Breast epithelium (tissue), 4 donors: ENCODE results near the gene MOB3A. TPM values are rescaled to one million over a fixed set of nuclear protein-coding genes. Genes with fewer than 3 reads are reported as not detected.

Experiments
- DNase-seq, 2 donors: peaks; one replicate each; pipeline ENCODE4 v3.0.0-alpha.2; 2019; ENCODE audit warnings: low spot score in 2 of 2
- H3K27ac ChIP-seq, 2 donors: fragments of 200-600 bp; sonication (generic) in 1 of 2; one replicate each; pipeline ENCODE4 v1.5.1; 2016 to 2019; ENCODE audit warnings: mild to moderate bottlenecking in 1 of 2
- H3K27me3 ChIP-seq, 2 donors: fragments of 200-600 bp; sonication (generic) in 1 of 2; one replicate each; pipeline versions ENCODE4 v1.5.1 to v1.6.0; 2017 to 2019; ENCODE audit warnings: control low read depth in 1 of 2, mild to moderate bottlenecking in 1 of 2
- H3K36me3 ChIP-seq: fragments of 200-600 bp; one replicate; pipeline ENCODE4 v1.5.1; 2019
- H3K4me1 ChIP-seq, 2 donors: fragments of 200-600 bp; sonication (generic); one replicate each; pipeline ENCODE4 v1.5.1; 2016 to 2019; ENCODE audit warnings: control low read depth in 1 of 2
- H3K4me3 ChIP-seq, 3 donors: fragments of 200-600 bp; sonication (generic); 1 replicate in 2 of 3; 2 replicates in 1 of 3; pipeline ENCODE4 v1.5.1; 2016 to 2019; ENCODE audit warnings: mild to moderate bottlenecking in 3 of 3, moderate library complexity in 2 of 3
- H3K9me3 ChIP-seq, 2 donors: fragments of 200-600 bp; sonication (generic) in 1 of 2; one replicate each; pipeline ENCODE4 v1.5.1; 2016 to 2019; ENCODE audit warnings: control low read depth in 1 of 2
- CTCF ChIP-seq, 3 donors: fragments of 450-650 bp; IDR thresholded peaks; one replicate each; pipeline ENCODE4 v1.5.1; 2016 to 2017; ENCODE audit warnings: antibody characterized with exemption in 3 of 3, mild to moderate bottlenecking in 3 of 3, moderate library complexity in 3 of 3
- POLR2A ChIP-seq: fragments of 450-650 bp; IDR thresholded peaks from one replicate; pipeline ENCODE4 v1.6.1; 2016; ENCODE audit warnings: antibody characterized with exemption, mild to moderate bottlenecking, moderate library complexity
- POLR2AphosphoS5 ChIP-seq, 3 donors: sonication (generic); formaldehyde crosslinking; IDR thresholded peaks; one replicate each; pipeline ENCODE4 v1.6.1; 2017; ENCODE audit warnings: antibody characterized with exemption in 3 of 3
- intact Hi-C: fragments of 100-400 bp; cut with DNase I; formaldehyde crosslinking; loops from one replicate; pipeline ENCODE4 v1.15.1; 2023; ENCODE audit warnings: low total_unique reads
- total RNA-seq, 3 donors: library from RNA; depleted of rRNA; stranded (reverse); fragments of >200 nt; gene quantifications; one replicate each; pipeline ENCODE4 v1.1.0, GENCODE V29; 2016

Gene MOB3A
- total RNA-seq, 3 donors from 2014 or later = 18.3 to 45.8 (median 29.2) TPM

GRCh38 chr19:2041683-2042484, 54.2 kb downstream of the MOB3A start:
- intact Hi-C loops = no loop called here
- H3K36me3 ChIP-seq = no peaks in the 10 kb centered on the region
- peak; percentile 63 to 83 (median 63) for TF ChIP-seq POLR2AphosphoS5 (IDR thresholded peaks at IDR 0.05)
- TF ChIP-seq CTCF (IDR thresholded peaks at IDR 0.05) = no peak
- no peak for TF ChIP-seq POLR2A
- peak; percentile 99 for DNase-seq
- no peaks in the 10 kb centered on the region for H3K9me3 ChIP-seq
- peak overlapping the region; percentile 16 to 63 (median 30) for H3K4me3 ChIP-seq
- peaks cover 29 to 47% of the 10 kb centered on the region in 2 donors for H3K4me1 ChIP-seq
- H3K27me3 ChIP-seq = no peaks in the 10 kb centered on the region
- H3K27ac ChIP-seq = peak overlapping the region; percentile 96 to 99

GRCh38 chr19:2041433-2041682, 54.8 kb downstream of the MOB3A start:
- Histone ChIP-seq H3K27me3 (no peaks in the 10 kb centered on the region), H3K4me1 (peaks cover 25 to 42% of the 10 kb centered on the region in 2 donors), H3K9me3 (no peaks in the 10 kb centered on the region), H3K27ac (peak overlapping the region; percentile 96 to 99), H3K4me3 (peak overlapping the region in 2 of 3 donors; percentile 30 to 63), H3K36me3 (no peaks in the 10 kb centered on the region)
- intact Hi-C loops = no loop called here
- no peak for DNase-seq
- TF ChIP-seq CTCF (IDR thresholded peaks at IDR 0.05) (no peak), POLR2AphosphoS5 (IDR thresholded peaks at IDR 0.05) (no peak), POLR2A (no peak)

DNA sequence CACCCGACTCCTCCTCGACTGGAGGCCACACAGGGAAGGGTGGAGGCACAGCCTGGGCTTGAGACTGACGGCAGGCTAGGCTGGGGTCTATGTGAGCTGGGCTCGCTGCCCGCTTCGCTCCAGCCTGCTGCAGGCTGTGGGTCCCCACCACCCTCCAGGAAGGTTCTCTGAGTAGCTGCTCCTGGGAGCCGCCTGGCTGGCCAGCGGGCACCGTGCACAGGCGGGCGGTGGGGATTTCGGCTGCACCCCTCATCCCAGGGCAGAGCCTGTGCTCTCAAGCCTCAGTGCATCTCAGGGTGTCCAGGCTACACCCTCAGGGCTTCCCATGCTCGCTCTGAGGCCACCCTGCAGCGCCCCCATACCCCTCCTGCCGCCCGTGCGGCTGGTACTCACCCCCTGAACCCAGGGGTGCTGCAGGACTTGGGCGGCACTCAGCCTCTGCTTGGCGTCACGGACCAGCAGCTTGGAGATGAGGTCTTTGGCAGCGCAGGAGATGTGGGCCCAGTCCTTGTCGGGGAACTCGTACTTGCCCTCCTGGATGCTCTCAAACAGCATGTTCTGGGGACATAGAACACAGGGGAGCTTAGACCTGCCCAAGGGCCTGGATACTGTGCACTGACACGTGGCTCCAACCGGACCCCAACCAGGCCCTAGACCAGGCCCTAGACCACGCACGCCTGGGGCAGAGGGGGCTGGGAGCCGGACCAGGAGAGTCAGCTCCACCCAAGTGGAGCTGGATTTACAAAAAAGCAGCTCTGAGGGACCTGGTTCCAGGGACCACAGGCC, 55.3 kb downstream of the MOB3A start:
- Histone ChIP-seq H3K9me3 (peaks cover under 1 to 2% of the 10 kb centered on the region in 2 donors), H3K4me3 (peak overlapping the region in 1 of 3 donors; percentile 63), H3K4me1 (peaks cover 25 to 36% of the 10 kb centered on the region in 2 donors), H3K36me3 (no peaks in the 10 kb centered on the region), H3K27ac (peak overlapping the region; percentile 96 to 99), H3K27me3 (no peaks in the 10 kb centered on the region)
- TF ChIP-seq POLR2AphosphoS5 (IDR thresholded peaks at IDR 0.05) (no peak), POLR2A (no peak), CTCF (IDR thresholded peaks at IDR 0.05) (no peak)
- intact Hi-C loops = no loop called here
- DNase-seq = no peak

GRCh38 chr19:2039959-2040646, 56.0 kb downstream of the MOB3A start:
- intact Hi-C loops = no loop called here
- Histone ChIP-seq H3K4me1 (peaks cover 20 to 29% of the 10 kb centered on the region in 2 donors), H3K27ac (peak overlapping the region; percentile 96 to 99), H3K27me3 (no peaks in the 10 kb centered on the region), H3K36me3 (no peaks in the 10 kb centered on the region), H3K9me3 (peaks cover 7 to 8% of the 10 kb centered on the region in 2 donors), H3K4me3 (no peak overlapping the region)
- no peak for DNase-seq
- TF ChIP-seq CTCF (IDR thresholded peaks at IDR 0.05) (no peak), POLR2A (no peak), POLR2AphosphoS5 (IDR thresholded peaks at IDR 0.05) (no peak)
